GM12891 (cell line): ENCODE results near the gene TRIM59.

ENCODE experiments used
- PAX5 ChIP-seq: IDR thresholded peaks from 2 replicates; pipeline ENCODE4 v1.6.1; 2011; ENCODE audit warnings: low read length, moderate library complexity, mild to moderate bottlenecking; ENCODE audit not compliant: insufficient read depth, severe bottlenecking
- POLR2A ChIP-seq: IDR thresholded peaks from 2 replicates; pipeline ENCODE4 v1.6.1; 2011; ENCODE audit warnings: low read depth, low read length, control low read depth
- POLR2AphosphoS5 ChIP-seq: IDR thresholded peaks from 2 replicates; pipeline ENCODE4 v1.6.1; 2011; ENCODE audit warnings: low read depth, low read length, control low read depth
- POU2F2 ChIP-seq: IDR thresholded peaks from 2 replicates; pipeline ENCODE4 v1.6.1; 2011; ENCODE audit warnings: low read depth, mild to moderate bottlenecking, control low read depth, low read length, moderate library complexity
- SPI1 ChIP-seq: IDR thresholded peaks from 2 replicates; pipeline ENCODE4 v1.6.1; 2011; ENCODE audit warnings: low read depth, low read length, control low read depth
- TAF1 ChIP-seq: IDR thresholded peaks from 2 replicates; pipeline ENCODE4 v1.6.1; 2011; ENCODE audit warnings: low read depth, low read length, control low read depth

DNA sequence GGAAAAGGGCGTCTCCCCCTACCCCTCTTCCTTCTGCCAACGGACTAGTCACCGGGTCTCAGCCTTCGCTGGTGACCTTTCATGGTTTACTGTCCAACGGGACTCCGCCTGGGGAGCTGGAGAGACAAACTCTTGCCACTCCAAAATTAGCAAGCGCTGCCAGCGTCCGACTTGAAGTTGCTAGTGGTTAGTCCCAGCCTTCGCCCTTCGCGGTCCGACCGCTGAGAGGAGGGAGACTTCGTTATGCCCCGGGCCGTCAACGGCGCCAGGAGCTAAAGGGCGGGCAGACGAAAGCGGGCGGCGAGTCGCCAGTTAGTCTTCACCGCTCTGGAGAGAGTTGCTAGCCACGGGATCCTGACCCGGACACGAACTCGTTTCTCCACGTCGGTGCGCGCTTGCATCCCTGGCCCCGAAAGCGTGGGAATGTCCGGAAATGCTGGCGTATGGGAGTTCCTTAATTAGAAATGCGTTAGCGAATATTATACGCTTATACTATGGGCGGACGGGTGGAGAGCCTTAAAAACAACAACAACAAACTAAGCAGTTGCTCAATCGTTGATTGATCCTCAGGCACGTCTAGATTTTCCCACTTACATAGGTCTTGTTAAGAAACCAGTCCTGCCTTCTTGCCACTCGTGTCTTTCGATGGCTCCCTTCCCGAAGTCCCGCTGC lies 49.4 kb downstream of the TRIM59 start:
- TF ChIP-seq POLR2A (no peak), TAF1 (no peak), POLR2AphosphoS5 (no peak), PAX5 (no peak), POU2F2 (no peak), SPI1 (no peak)
